Urinary bladder (tissue), 4 donors: ENCODE results near the gene ZNF511. TPM values are rescaled to one million over a fixed set of nuclear protein-coding genes. Genes with fewer than 3 reads are reported as not detected.

Source experiments
- DNase-seq: peaks from one replicate; pipeline ENCODE4 v3.0.0-alpha.2; 2015; ENCODE audit errors: extremely low spot score
- H3K27ac ChIP-seq: one replicate; pipeline ENCODE4 v1.5.1; 2013; ENCODE audit warnings: low read depth, mild to moderate bottlenecking, moderate library complexity
- H3K36me3 ChIP-seq: one replicate; pipeline ENCODE4 v1.6.1; 2013; ENCODE audit warnings: mild to moderate bottlenecking, moderate library complexity; ENCODE audit not compliant: insufficient read depth
- H3K4me1 ChIP-seq: one replicate; pipeline ENCODE4 v1.6.1; 2013; ENCODE audit warnings: mild to moderate bottlenecking, moderate library complexity; ENCODE audit not compliant: insufficient read depth
- H3K4me3 ChIP-seq: one replicate; pipeline ENCODE4 v1.5.1; 2013; ENCODE audit warnings: low read depth, low read length
- WGBS: extraction: QIAGEN DNeasy Blood & Tissue Kit; methylation state at CpG from one replicate; pipeline ENCODE4 v1.1.7; 2013; 5-methylcytosine and 5-hydroxymethylcytosine counted together
- polyA plus RNA-seq: library from polyadenylated mRNA; stranded (reverse); fragments of 200-250 nt; gene quantifications from one replicate; pipeline ENCODE4 v1.2.3, GENCODE V29; 2013
- small RNA-seq: library from RNA; depleted of rRNA; stranded (forward); fragments of <200 nt; gene quantifications from one replicate; pipeline ENCODE3, GENCODE V24; 2014
- total RNA-seq: library from RNA; depleted of rRNA; stranded (reverse); fragments of >200 nt; gene quantifications from one replicate; pipeline ENCODE4 v1.2.3, GENCODE V29; 2014
- donor health status: healthy with polysubstance abuse.
- donor health status: healthy.

The ZNF511 gene
- total and polyA plus RNA-seq, 2 donors, result 24.1 to 41.5 TPM

DNA sequence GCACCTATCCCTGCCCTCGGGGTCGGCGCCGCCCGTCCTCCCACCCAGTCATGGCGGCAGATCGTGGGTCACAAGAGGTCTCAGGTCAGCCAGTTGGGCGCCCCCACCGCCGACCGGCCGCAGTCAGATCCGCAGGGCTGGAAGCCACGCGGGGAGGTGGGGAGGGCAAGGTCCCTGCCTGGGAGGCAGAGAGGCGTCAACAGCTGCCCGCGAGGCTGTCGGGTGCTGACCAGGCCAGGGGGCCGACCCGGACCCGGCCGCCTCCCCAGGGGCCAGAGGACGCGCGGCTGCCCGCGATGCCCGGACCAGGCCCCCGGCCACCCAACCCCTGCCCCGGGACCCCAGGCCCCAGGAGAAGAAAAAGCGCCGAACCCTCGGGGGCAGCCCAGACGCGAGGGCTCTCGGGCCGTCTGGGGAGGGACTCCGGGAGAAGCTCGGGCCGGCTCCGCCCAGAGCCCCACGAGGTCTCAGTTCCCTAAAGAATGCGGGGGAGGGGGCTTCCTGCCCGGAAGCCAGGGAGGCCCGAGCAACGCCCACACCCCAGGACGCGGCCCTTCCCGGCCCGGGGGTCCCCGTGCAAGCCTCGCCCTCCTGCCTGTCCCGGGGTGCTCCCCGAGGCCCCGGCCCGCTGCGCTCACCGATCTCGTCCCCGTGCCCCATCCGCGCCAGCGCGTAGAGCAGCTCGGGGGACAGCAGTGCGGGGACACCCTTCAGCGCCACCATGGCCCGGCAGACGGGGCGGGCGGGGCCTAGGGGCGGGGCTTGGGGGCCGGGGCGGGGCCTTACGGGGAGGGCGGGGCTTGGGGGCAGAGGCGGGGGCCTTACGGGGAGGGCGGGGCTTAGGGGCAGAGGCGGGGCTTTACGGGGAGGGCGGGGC lies 48.8 kb downstream of the ZNF511 start, which contains the start of gene FUOM:
Gene FUOM, minus strand, starts transcription at position 735 of the 877 bp plus-strand sequence. Its CDS starts 12 bp downstream, at position 723.
- Histone ChIP-seq H3K27ac (peak within 1 kb of the TSS; percentile 31), H3K4me3 (peak within 1 kb of the TSS; percentile 59), H3K36me3 (peaks cover 2% of the 10 kb centered on the region), H3K4me1 (no peaks in the 10 kb centered on the region)
- no peak for DNase-seq
- 2% methylated on average over 83 of the region's 83 CpGs for WGBS

DNA sequence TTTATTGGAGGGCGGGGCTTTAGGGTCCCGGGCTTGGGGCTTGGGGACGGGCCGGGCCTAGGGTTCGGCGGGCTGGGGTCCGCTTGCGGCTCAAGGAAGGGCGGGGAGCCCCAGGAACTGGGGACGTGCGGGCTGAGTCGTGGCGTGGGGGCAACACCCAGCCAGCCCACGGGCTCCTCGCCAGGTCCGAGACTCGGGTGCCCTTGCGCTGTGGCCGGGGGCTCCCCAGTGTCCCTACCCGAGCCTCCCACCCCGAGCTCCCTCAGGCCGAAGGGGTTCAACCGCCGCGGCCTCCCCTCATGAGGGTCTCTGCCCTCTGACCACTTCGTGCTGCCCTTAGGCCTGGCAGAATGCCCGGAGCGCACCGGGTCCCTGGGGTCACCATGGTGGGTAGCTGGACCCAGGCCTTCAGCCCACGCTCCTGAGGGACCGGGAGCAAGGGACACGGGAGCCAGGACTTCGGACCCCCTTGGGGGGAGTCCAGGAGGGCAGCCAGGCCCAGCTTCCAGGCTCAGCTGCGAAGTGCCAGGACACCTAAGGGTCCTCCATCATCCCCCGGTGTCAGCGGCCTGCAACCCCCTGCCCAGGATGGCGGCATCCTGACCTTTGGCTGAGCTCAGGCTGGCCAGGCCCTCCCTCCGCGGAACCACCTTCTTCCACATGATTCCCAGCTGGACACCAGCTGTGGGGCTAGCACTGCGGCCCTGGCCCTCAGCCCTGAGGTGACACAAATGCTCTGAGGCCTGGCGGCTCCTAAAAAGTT lies 49.6 kb downstream of the ZNF511 start:
- Histone ChIP-seq H3K36me3 (peaks cover 4% of the 10 kb centered on the region), H3K4me3 (no peak overlapping the region), H3K27ac (peak overlapping the region; percentile 31), H3K4me1 (no peaks in the 10 kb centered on the region)
- 80% methylated on average over 41 of the region's 41 CpGs for WGBS
- no peak for DNase-seq

DNA sequence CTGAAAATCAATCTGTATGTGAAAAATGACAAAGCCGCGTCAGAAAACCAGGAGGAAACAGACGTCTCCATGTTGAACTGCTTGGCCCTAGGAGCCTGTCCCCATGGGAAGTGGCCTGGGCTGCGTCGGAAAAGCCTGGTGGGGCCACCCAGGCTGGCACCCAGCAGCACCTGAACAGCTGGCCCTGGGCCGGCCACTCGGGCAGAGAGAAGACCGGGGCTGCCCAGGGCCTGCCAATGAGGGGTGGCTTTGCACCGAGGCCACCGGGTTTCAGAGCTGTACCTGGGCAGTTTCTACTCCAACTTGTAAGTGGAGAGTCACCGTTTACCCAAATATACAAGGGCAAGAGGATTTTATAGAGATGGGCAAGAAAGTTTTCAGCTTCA lies 50.2 kb downstream of the ZNF511 start:
- peaks cover 4% of the 10 kb centered on the region for H3K36me3 ChIP-seq
- DNase-seq, result no peak
- 81% methylated on average over 11 of the region's 11 CpGs for WGBS
- no peaks in the 10 kb centered on the region for H3K4me1 ChIP-seq
- no peak overlapping the region for H3K27ac ChIP-seq
- H3K4me3 ChIP-seq, result no peak overlapping the region

DNA sequence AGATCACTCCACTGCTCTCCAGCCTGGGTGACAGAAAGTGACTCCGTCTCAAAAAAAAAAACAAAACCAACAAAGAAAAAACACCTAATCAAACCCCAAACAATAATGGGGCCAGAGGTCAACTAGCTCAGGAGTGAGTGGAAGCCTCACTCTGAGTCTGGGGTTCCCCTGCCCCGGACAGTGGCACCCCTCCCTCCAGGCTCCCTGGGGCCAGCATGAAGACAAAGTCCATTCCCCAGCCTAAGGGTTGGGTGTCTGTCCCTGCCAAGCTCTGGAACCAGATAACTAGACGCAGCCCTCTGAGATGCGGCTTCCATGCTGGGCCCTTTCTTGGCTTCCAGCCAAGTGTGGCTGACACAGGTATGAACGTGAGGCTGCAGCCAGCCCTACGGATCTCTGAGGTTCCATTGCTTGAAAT lies 50.8 kb downstream of the ZNF511 start:
- WGBS, result 41% methylated on average over 6 of the region's 6 CpGs
- Histone ChIP-seq H3K27ac (no peak overlapping the region), H3K36me3 (peaks cover 4% of the 10 kb centered on the region), H3K4me3 (no peak overlapping the region), H3K4me1 (no peaks in the 10 kb centered on the region)
- no peak for DNase-seq

DNA sequence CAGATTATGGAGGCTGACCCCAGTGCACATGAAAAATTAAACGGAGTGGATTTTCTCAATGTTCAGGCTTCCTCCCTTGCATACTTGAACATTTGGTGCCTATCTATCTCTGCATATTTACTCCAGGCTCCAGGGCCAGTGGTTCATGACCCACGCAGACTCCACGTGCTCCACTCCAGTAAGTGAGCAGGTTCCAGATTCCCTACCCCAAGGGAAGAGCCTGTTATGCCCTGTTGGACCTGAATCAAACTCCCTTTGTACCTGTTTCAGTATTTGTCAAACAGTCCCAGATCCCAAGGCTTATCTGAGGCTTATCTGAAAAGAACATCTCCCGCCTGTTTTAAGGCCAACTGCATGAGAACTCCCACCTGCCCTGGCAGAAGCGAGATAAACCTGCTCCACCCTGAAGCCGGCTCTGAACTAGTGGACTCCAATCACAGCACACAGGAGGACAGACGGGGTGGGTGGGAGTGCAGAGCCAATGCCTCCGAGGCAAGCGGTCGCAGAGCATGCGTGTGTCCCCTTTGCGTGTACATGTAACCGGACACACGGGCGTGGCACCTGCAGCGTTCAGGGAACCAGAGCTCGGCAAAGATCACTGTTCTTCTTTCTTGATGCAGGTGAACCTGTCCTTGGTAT lies 51.4 kb downstream of the ZNF511 start:
- 60% methylated on average over 17 of the region's 17 CpGs for WGBS
- no peak overlapping the region for H3K4me3 ChIP-seq
- peaks cover 4% of the 10 kb centered on the region for H3K36me3 ChIP-seq
- H3K27ac ChIP-seq, result no peak overlapping the region
- no peaks in the 10 kb centered on the region for H3K4me1 ChIP-seq
- no peak for DNase-seq

DNA sequence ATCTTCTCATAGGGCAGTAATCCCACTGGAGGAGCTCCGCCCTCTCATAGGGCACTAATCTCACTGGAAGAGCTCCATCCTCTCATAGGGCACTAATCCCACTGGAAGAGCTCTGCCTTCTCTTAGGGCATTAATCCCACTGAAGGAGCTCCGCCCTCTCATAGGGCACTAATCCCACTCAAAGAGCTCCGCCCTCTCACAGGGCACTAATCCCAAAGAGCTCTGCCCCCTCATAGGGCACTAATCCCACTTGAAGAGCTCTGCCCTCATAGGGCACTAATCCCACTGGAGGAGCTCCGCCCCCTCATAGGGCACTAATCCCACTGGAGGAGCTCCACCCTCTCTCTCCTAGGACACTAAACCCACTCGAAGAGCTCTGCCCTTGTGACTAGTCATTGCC lies 52.5 kb downstream of the ZNF511 start:
- H3K4me1 ChIP-seq, result no peaks in the 10 kb centered on the region
- peaks cover 4% of the 10 kb centered on the region for H3K36me3 ChIP-seq
- no peak overlapping the region for H3K4me3 ChIP-seq
- WGBS, result 91% methylated on average over 5 of the region's 5 CpGs
- DNase-seq, result no peak
- H3K27ac ChIP-seq, result no peak overlapping the region

DNA sequence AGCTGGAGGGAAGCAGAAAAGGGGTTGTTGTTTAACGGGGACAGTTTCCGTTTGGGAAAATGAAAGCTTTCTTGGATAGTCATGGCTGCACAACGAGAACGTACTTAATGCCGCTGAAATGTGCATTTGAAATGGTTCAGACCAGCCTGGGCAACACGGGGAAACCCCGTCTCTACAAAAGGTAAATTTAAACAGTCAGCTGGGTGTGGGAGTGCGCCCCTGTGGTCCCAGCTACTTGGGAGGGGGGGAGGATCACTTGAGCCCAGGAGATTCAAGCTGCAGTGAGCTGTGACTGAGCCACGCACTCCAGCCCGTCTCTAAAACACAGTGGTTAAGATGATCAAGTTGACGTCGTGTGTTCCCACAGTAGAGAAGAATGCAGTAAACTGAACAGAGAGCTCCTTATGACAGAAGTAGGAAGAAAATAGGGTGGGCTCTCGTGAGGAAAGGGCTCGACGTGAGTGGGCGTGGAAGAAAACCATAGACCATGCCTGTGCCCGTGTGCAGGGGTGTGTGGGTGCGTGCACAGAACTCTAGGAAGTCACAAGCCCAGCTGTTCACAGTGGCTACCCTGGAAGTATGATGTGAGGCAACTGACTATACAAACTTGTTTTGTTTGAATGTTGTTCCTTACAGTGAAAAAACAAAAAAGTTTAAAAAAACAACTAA lies 53.2 kb downstream of the ZNF511 start:
- Histone ChIP-seq H3K27ac (no peak overlapping the region), H3K36me3 (peaks cover 7% of the 10 kb centered on the region), H3K4me3 (no peak overlapping the region), H3K4me1 (no peaks in the 10 kb centered on the region)
- no peak for DNase-seq
- WGBS, result 78% methylated on average over 18 of the region's 18 CpGs

Small RNA genes within 50 kb of the gene (small RNA-seq; reads per million reads assigned to genes)
- not detected for gene BANF1P2

Other genes with a start within 250 kb of the ZNF511 start
- not detected for gene ADGRA1, start 221.0 kb upstream of the ZNF511 start, total RNA-seq
- gene ADGRA1, start 221.0 kb upstream of the ZNF511 start, polyA plus RNA-seq, result 0.03 TPM
- gene KNDC1, start 148.7 kb upstream of the ZNF511 start, total RNA-seq, result 1.2 TPM
- 0.47 TPM for gene KNDC1, start 148.7 kb upstream of the ZNF511 start, polyA plus RNA-seq
- gene UTF1, start 78.7 kb upstream of the ZNF511 start, total RNA-seq, result not detected
- not detected for gene UTF1, start 78.7 kb upstream of the ZNF511 start, polyA plus RNA-seq
- not detected for gene VENTX, start 71.1 kb upstream of the ZNF511 start, total RNA-seq
- gene VENTX, start 71.1 kb upstream of the ZNF511 start, polyA plus RNA-seq, result 1.3 TPM
- gene ADAM8, start 32.0 kb upstream of the ZNF511 start, total RNA-seq, result 3.0 TPM
- gene ADAM8, start 32.0 kb upstream of the ZNF511 start, polyA plus RNA-seq, result 5.7 TPM
- 27.8 TPM for gene TUBGCP2, start within 50 bp of the ZNF511 start, total RNA-seq
- 35.6 TPM for gene TUBGCP2, start within 50 bp of the ZNF511 start, polyA plus RNA-seq
- 0.79 TPM for gene CALY, start 28.0 kb downstream of the ZNF511 start, total RNA-seq
- gene CALY, start 28.0 kb downstream of the ZNF511 start, polyA plus RNA-seq, result 1.1 TPM
- gene PRAP1, start 38.5 kb downstream of the ZNF511 start, total RNA-seq, result not detected
- 0.19 TPM for gene PRAP1, start 38.5 kb downstream of the ZNF511 start, polyA plus RNA-seq
- gene FUOM, start 49.1 kb downstream of the ZNF511 start, total RNA-seq, result 5.2 TPM
- 16.9 TPM for gene FUOM, start 49.1 kb downstream of the ZNF511 start, polyA plus RNA-seq
- gene ECHS1, start 64.4 kb downstream of the ZNF511 start, total RNA-seq, result 43.0 TPM
- gene ECHS1, start 64.4 kb downstream of the ZNF511 start, polyA plus RNA-seq, result 93.9 TPM
- 4.3 TPM for gene PAOX, start 70.3 kb downstream of the ZNF511 start, total RNA-seq
- gene PAOX, start 70.3 kb downstream of the ZNF511 start, polyA plus RNA-seq, result 8.9 TPM
- 32.0 TPM for gene MTG1, start 85.2 kb downstream of the ZNF511 start, total RNA-seq
- gene MTG1, start 85.2 kb downstream of the ZNF511 start, polyA plus RNA-seq, result 34.5 TPM
- 0.74 TPM for gene SPRN, start 115.7 kb downstream of the ZNF511 start, total RNA-seq
- 0.19 TPM for gene SPRN, start 115.7 kb downstream of the ZNF511 start, polyA plus RNA-seq
- 3.3 TPM for gene SCART1, start 145.0 kb downstream of the ZNF511 start, total RNA-seq
- 0.86 TPM for gene SCART1, start 145.0 kb downstream of the ZNF511 start, polyA plus RNA-seq
- gene CYP2E1, start 218.4 kb downstream of the ZNF511 start, total RNA-seq, result 1.1 TPM
- gene CYP2E1, start 218.4 kb downstream of the ZNF511 start, polyA plus RNA-seq, result 3.6 TPM